M059J (cell line): Measurements from ENCODE around the gene BTN3A1. TPM values are rescaled to one million over a fixed set of nuclear protein-coding genes. Genes with fewer than 3 reads are reported as not detected.
"Not testable (repeated sequence)": the region's sequence is repeated elsewhere in the genome, so short reads cannot be mapped to it uniquely, and the experiment has no call there.

Experiments used
- DNase-seq: peaks from one replicate; pipeline ENCODE4 v3.0.0-alpha.2; 2012; ENCODE audit warnings: low read depth
- total RNA-seq: library from RNA; depleted of rRNA; stranded (reverse); fragments of >200 nt; shearing (Covaris generic); gene quantifications from 2 replicates; pipeline ENCODE4 v1.2.3, GENCODE V29; 2014; rRNA removed

Gene BTN3A1
- total RNA-seq: 72.0 and 72.7 TPM in 2 replicates

GRCh38 chr6:26401987-26402658, at the start of gene BTN3A1:
BTN3A1 (plus strand) TSS chr6:26402275; CDS start chr6:26405564, 3,289 bp downstream.
- peak; percentile 90 for DNase-seq

GRCh38 chr6:26352315-26352714, 49.8 kb upstream of the BTN3A1 start:
- DNase-seq: peak; percentile 26

GRCh38 chr6:26354162-26354561, 47.9 kb upstream of the BTN3A1 start:
- peak; percentile 57 for DNase-seq

GRCh38 chr6:26355366-26355765, 46.7 kb upstream of the BTN3A1 start:
- no peak for DNase-seq

GRCh38 chr6:26357543-26357942, 44.5 kb upstream of the BTN3A1 start:
- not testable (repeated sequence) for DNase-seq

- DNase-seq: no peak
These were observed 43.5 kb upstream of the BTN3A1 start for GRCh38 chr6:26358511-26358981.

- no peak for DNase-seq
These were observed 42.3 kb upstream of the BTN3A1 start for GRCh38 chr6:26359765-26360164.

GRCh38 chr6:26360451-26361416, 41.3 kb upstream of the BTN3A1 start:
- no peak for DNase-seq

- DNase-seq: no peak
These were observed 40.5 kb upstream of the BTN3A1 start for GRCh38 chr6:26361544-26361943.

GRCh38 chr6:26362093-26362835, 39.8 kb upstream of the BTN3A1 start:
- no peak for DNase-seq

- DNase-seq: no peak
These were observed 39.2 kb upstream of the BTN3A1 start for GRCh38 chr6:26362836-26363220.

GRCh38 chr6:26363882-26364701, 38.0 kb upstream of the BTN3A1 start:
- DNase-seq: peak; percentile 79

GRCh38 chr6:26365633-26365995, 36.5 kb upstream of the BTN3A1 start:
- DNase-seq: no peak

- DNase-seq: peak; percentile 27
These were observed 35.6 kb upstream of the BTN3A1 start for GRCh38 chr6:26366504-26366903.

GRCh38 chr6:26367114-26367513, 35.0 kb upstream of the BTN3A1 start:
- DNase-seq: no peak

- not testable (repeated sequence) for DNase-seq
These were observed 30.3 kb upstream of the BTN3A1 start for GRCh38 chr6:26371813-26372212.

- no peak for DNase-seq
These were observed 29.5 kb upstream of the BTN3A1 start for GRCh38 chr6:26372308-26373144.

GRCh38 chr6:26375270-26375669, 26.8 kb upstream of the BTN3A1 start:
- DNase-seq: no peak

- no peak for DNase-seq
These were observed 24.4 kb upstream of the BTN3A1 start for GRCh38 chr6:26377719-26378118.

- not testable (repeated sequence) for DNase-seq
These were observed 23.9 kb upstream of the BTN3A1 start for GRCh38 chr6:26378143-26378542.
